Adipose tissue (tissue), 3 donors: ENCODE data around the gene DCDC1. TPM values are rescaled to one million over a fixed set of nuclear protein-coding genes. Genes with fewer than 3 reads are reported as not detected.

Experiments
- H3K27ac ChIP-seq: one replicate; pipeline ENCODE4 v1.5.1; 2013; ENCODE audit warnings: low read depth, low read length
- WGBS, 3 donors: extraction: QIAGEN DNeasy Blood & Tissue Kit; methylation state at CpG; one replicate each; pipeline ENCODE4 v1.1.7; 2013; 5-methylcytosine and 5-hydroxymethylcytosine counted together
- polyA plus RNA-seq, 3 donors: library from polyadenylated mRNA; stranded (reverse); fragments of 200-250 nt; gene quantifications; one replicate each; pipeline ENCODE4 v1.2.3, GENCODE V29; 2013
- donor health status: healthy with polysubstance abuse.
- donor health status: Bipolar disorder and iron deficiency.
- donor health status: healthy.

The DCDC1 gene
- polyA plus RNA-seq, 3 donors, result 0.01 to 0.14 TPM; not detected in 1

- WGBS, 3 donors, result 86 to 96% (median 92%) methylated on average over 1 of the region's 1 CpG
Measured at GRCh38 chr11:31243706-31244105, 125.8 kb downstream of the DCDC1 start.

GRCh38 chr11:31240340-31240904 lies 129.1 kb downstream of the DCDC1 start:
- H3K27ac ChIP-seq, result no peak overlapping the region
- 20 to 22% (median 22%) methylated on average over 5 of the region's 5 CpGs for WGBS, 3 donors

More at GRCh38 chr11:31243706-31244105, 125.8 kb downstream of the DCDC1 start:
- H3K27ac ChIP-seq, result no peak overlapping the region

GRCh38 chr11:31237819-31238760 lies 131.4 kb downstream of the DCDC1 start:
- H3K27ac ChIP-seq, result no peak overlapping the region
- 56 to 66% (median 57%) methylated on average over 8 of the region's 8 CpGs for WGBS, 3 donors

- 3 to 6% (median 5%) methylated on average over 1 of the region's 1 CpG for WGBS, 3 donors
- H3K27ac ChIP-seq, result no peak overlapping the region
Measured at GRCh38 chr11:31236143-31236542, 133.4 kb downstream of the DCDC1 start.

- no peak overlapping the region for H3K27ac ChIP-seq
Measured at GRCh38 chr11:31233425-31233824, 136.1 kb downstream of the DCDC1 start.

GRCh38 chr11:31231601-31232000 lies 137.9 kb downstream of the DCDC1 start:
- 81 to 88% (median 82%) methylated on average over 1 of the region's 1 CpG for WGBS, 3 donors
- no peak overlapping the region for H3K27ac ChIP-seq

GRCh38 chr11:31218847-31219246 lies 150.7 kb downstream of the DCDC1 start:
- H3K27ac ChIP-seq, result no peak overlapping the region
- 80 to 85% (median 81%) methylated on average over 2 of the region's 2 CpGs for WGBS, 3 donors

- no peak overlapping the region for H3K27ac ChIP-seq
- WGBS, 3 donors, result 42 to 52% (median 52%) methylated on average over 1 of the region's 1 CpG
Measured at GRCh38 chr11:31214372-31214771, 155.2 kb downstream of the DCDC1 start.

GRCh38 chr11:31199378-31199777 lies 170.2 kb downstream of the DCDC1 start:
- WGBS, 3 donors, result 49 to 75% (median 69%) methylated on average over 2 of the region's 2 CpGs
- H3K27ac ChIP-seq, result no peak overlapping the region

GRCh38 chr11:31173926-31174680 lies 195.4 kb downstream of the DCDC1 start:
- WGBS, 3 donors, result 89 to 96% (median 90%) methylated on average over 8 of the region's 8 CpGs
- H3K27ac ChIP-seq, result no peak overlapping the region

GRCh38 chr11:31160504-31161422 lies 208.8 kb downstream of the DCDC1 start:
- 40 to 68% (median 66%) methylated on average over 5 of the region's 5 CpGs for WGBS, 3 donors
- H3K27ac ChIP-seq, result no peak overlapping the region

GRCh38 chr11:31150841-31151240 lies 218.7 kb downstream of the DCDC1 start:
- H3K27ac ChIP-seq, result no peak overlapping the region
- WGBS, 3 donors, result 64 to 75% (median 70%) methylated on average over 3 of the region's 3 CpGs

GRCh38 chr11:31150011-31150410 lies 219.5 kb downstream of the DCDC1 start:
- H3K27ac ChIP-seq, result no peak overlapping the region
- 72 to 87% (median 85%) methylated on average over 2 of the region's 2 CpGs for WGBS, 3 donors

GRCh38 chr11:31141789-31142188 lies 227.8 kb downstream of the DCDC1 start:
- no peak overlapping the region for H3K27ac ChIP-seq
- 12 to 29% (median 22%) methylated on average over 6 of the region's 6 CpGs for WGBS, 3 donors

- H3K27ac ChIP-seq, result no peak overlapping the region
- 67 to 77% (median 75%) methylated on average over 4 of the region's 4 CpGs for WGBS, 3 donors
Measured at GRCh38 chr11:31139479-31139878, 230.1 kb downstream of the DCDC1 start.

GRCh38 chr11:31132531-31133421 lies 236.8 kb downstream of the DCDC1 start:
- WGBS, 3 donors, result 62 to 79% (median 64%) methylated on average over 6 of the region's 6 CpGs
- H3K27ac ChIP-seq, result no peak overlapping the region

- H3K27ac ChIP-seq, result no peak overlapping the region
- WGBS, 3 donors, result 47 to 56% (median 47%) methylated on average over 1 of the region's 1 CpG
Measured at GRCh38 chr11:31131760-31132159, 237.8 kb downstream of the DCDC1 start.
